ENCODE measurements around the gene GASK1A. TPM values are rescaled to one million over a fixed set of nuclear protein-coding genes. Genes with fewer than 3 reads are reported as not detected.

Gene GASK1A
- total RNA-seq, 1 experiment from 2014 or later: not detected

- H3K27ac ChIP-seq (ENCODE audit: low read length): no peak overlapping the region
- in situ Hi-C loops (cut with HindIII; ENCODE audit: low pct_unique_long_range_greater_than_20kb, low sequenced_read_pairs): no loop called here
- H3K4me1 ChIP-seq (ENCODE audit: control insufficient read depth, insufficient read depth, low read length): no peaks in the 10 kb centered on the region
- intact Hi-C loops (cut with micrococcal nuclease; ENCODE audit: unreplicated experiment): no loop called here
- ChIA-PET CTCF (no interaction called here), POLR2A (no interaction called here)
- TF ChIP-seq REST (IDR thresholded peaks at IDR 0.05; ENCODE audit: insufficient read depth in 1 of 2, low read depth in 2 of 2, low read length in 1 of 2): no peak
- no peak for TF ChIP-seq TCF7L2 (IDR thresholded peaks at IDR 0.05; ENCODE audit: low read depth, low read length)
- TF ChIP-seq SIN3A (IDR thresholded peaks at IDR 0.05; ENCODE audit: borderline replicate concordance, insufficient read depth, low read depth, low read length): no peak
- TF ChIP-seq POLR2AphosphoS5 (IDR thresholded peaks at IDR 0.05; ENCODE audit: low read depth, low read length): no peak
- TF ChIP-seq CTCF (IDR thresholded peaks at IDR 0.05): no peak
- no peaks in the 10 kb centered on the region for H3K36me3 ChIP-seq (ENCODE audit: control insufficient read depth, insufficient read depth, low read length)
- no peak for DNase-seq (ENCODE audit: low read depth, low spot score)
- no peaks in the 10 kb centered on the region for H3K9me3 ChIP-seq (ENCODE audit: control insufficient read depth, insufficient read depth, low read depth, low read length)
- H3K27me3 ChIP-seq (ENCODE audit: control insufficient read depth, insufficient read depth, low read length): peaks cover 2% of the 10 kb centered on the region
- ATAC-seq: no peak
- no peak overlapping the region for H3K4me3 ChIP-seq (ENCODE audit: low read depth in 2 of 2, low read length in 2 of 2)
- BruUV-seq (replicated peaks): no TSS peak
Observed at GRCh38 chr3:42934111-42934510, 45.0 kb upstream of the GASK1A start.

DNA sequence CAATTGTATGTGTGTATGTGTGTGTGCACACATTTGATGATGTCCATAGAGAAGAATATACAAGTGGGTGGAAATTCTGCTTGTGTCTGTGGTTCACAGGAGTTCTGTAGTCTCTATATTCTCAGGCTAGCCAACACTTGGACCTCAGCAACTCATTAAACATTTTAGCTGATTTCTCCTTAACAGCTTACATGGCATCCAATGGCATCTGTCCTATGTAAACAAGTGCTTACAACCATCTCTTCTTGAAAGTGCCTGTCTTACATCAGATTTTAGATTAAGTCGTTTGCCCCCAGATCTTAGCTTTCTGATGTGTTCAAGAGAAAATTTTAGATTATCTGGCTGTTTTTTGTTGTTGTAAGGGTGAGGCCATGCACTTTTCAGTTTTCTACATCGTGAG is 44.2 kb upstream of the GASK1A start:
- no peaks in the 10 kb centered on the region for H3K4me1 ChIP-seq (ENCODE audit: control insufficient read depth, insufficient read depth, low read length)
- DNase-seq (ENCODE audit: low read depth, low spot score) (no peak), ATAC-seq (no peak)
- in situ Hi-C loops (cut with HindIII; ENCODE audit: low pct_unique_long_range_greater_than_20kb, low sequenced_read_pairs) (no loop called here), intact Hi-C loops (cut with micrococcal nuclease; ENCODE audit: unreplicated experiment) (no loop called here)
- no peaks in the 10 kb centered on the region for H3K36me3 ChIP-seq (ENCODE audit: control insufficient read depth, insufficient read depth, low read length)
- TF ChIP-seq REST (IDR thresholded peaks at IDR 0.05; ENCODE audit: insufficient read depth in 1 of 2, low read depth in 2 of 2, low read length in 1 of 2): no peak
- no peak for TF ChIP-seq POLR2AphosphoS5 (IDR thresholded peaks at IDR 0.05; ENCODE audit: low read depth, low read length)
- no peak for TF ChIP-seq TCF7L2 (IDR thresholded peaks at IDR 0.05; ENCODE audit: low read depth, low read length)
- no peak for TF ChIP-seq SIN3A (IDR thresholded peaks at IDR 0.05; ENCODE audit: borderline replicate concordance, insufficient read depth, low read depth, low read length)
- no peak for TF ChIP-seq CTCF (IDR thresholded peaks at IDR 0.05)
- no peaks in the 10 kb centered on the region for H3K9me3 ChIP-seq (ENCODE audit: control insufficient read depth, insufficient read depth, low read depth, low read length)
- CTCF ChIA-PET: no interaction called here
- H3K27me3 ChIP-seq (ENCODE audit: control insufficient read depth, insufficient read depth, low read length): peaks cover 2% of the 10 kb centered on the region
- no peak overlapping the region for H3K4me3 ChIP-seq (ENCODE audit: low read depth in 2 of 2, low read length in 2 of 2)
- no TSS peak for BruUV-seq (replicated peaks)
- H3K27ac ChIP-seq (ENCODE audit: low read length): no peak overlapping the region
- POLR2A ChIA-PET: no interaction called here
